ENCODE results near the gene NAT14.
A peak's percentile ranks its signal among the peaks of the same experiment; 100 is the strongest.
"Not testable (repeated sequence)": the region's sequence is repeated elsewhere in the genome, so short reads cannot be mapped to it uniquely, and the experiment has no call there.

The NAT14 gene

DNA sequence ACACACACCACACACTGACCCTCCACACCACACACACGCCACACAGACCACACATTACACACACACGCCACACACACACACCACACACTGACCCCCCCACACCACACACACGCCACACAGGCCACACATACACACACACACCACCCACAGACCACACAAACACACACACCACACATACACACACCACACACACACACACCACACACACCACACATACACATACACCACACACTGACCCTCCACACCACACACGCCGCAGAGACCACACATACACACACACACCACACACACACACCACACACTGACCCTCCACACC is 36.9 kb upstream of the NAT14 start:
- H3K4me1 Mint-ChIP-seq; ATAC-seq; H3K9me3 Mint-ChIP-seq; DNase-seq; H3K4me3 Mint-ChIP-seq; H3K36me3 Mint-ChIP-seq (ENCODE audit: low read depth); H3K27ac Mint-ChIP-seq: not testable (repeated sequence)
- H3K27me3 Mint-ChIP-seq = peaks cover 48% of the 10 kb centered on the region

- Mint-ChIP-seq H3K9me3 (no peaks in the 10 kb centered on the region), H3K36me3 (ENCODE audit: low read depth) (peaks cover 9% of the 10 kb centered on the region), H3K4me3 (no peak overlapping the region), H3K27me3 (peaks cover 45% of the 10 kb centered on the region), H3K4me1 (peaks cover 16% of the 10 kb centered on the region), H3K27ac (no peak overlapping the region)
- DNase-seq (no peak), ATAC-seq (no peak)
These were observed 35.5 kb upstream of the NAT14 start for GRCh38 chr19:55449469-55449868.

GRCh38 chr19:55451163-55451964 is 33.6 kb upstream of the NAT14 start:
- H3K9me3 Mint-ChIP-seq = no peaks in the 10 kb centered on the region
- H3K4me3 Mint-ChIP-seq = peak overlapping the region; percentile 35
- H3K4me1 Mint-ChIP-seq = peaks cover 16% of the 10 kb centered on the region
- H3K27ac Mint-ChIP-seq = no peak overlapping the region
- H3K27me3 Mint-ChIP-seq = peaks cover 29% of the 10 kb centered on the region
- ATAC-seq = no peak
- no peak for DNase-seq
- H3K36me3 Mint-ChIP-seq (ENCODE audit: low read depth) = peaks cover 9% of the 10 kb centered on the region

GRCh38 chr19:55451965-55452748 is 32.8 kb upstream of the NAT14 start:
- no peaks in the 10 kb centered on the region for H3K9me3 Mint-ChIP-seq
- peak overlapping the region; percentile 35 for H3K4me3 Mint-ChIP-seq
- peaks cover 9% of the 10 kb centered on the region for H3K36me3 Mint-ChIP-seq (ENCODE audit: low read depth)
- ATAC-seq (no peak), DNase-seq (no peak)
- no peak overlapping the region for H3K27ac Mint-ChIP-seq
- H3K4me1 Mint-ChIP-seq = peaks cover 16% of the 10 kb centered on the region
- H3K27me3 Mint-ChIP-seq = peaks cover 29% of the 10 kb centered on the region

- Mint-ChIP-seq H3K9me3 (no peaks in the 10 kb centered on the region), H3K27me3 (peaks cover 29% of the 10 kb centered on the region), H3K27ac (no peak overlapping the region), H3K4me3 (no peak overlapping the region), H3K36me3 (ENCODE audit: low read depth) (peaks cover 9% of the 10 kb centered on the region), H3K4me1 (peaks cover 16% of the 10 kb centered on the region)
- DNase-seq (no peak), ATAC-seq (peak; percentile 38)
These were observed 32.1 kb upstream of the NAT14 start for GRCh38 chr19:55452749-55453346.

DNA sequence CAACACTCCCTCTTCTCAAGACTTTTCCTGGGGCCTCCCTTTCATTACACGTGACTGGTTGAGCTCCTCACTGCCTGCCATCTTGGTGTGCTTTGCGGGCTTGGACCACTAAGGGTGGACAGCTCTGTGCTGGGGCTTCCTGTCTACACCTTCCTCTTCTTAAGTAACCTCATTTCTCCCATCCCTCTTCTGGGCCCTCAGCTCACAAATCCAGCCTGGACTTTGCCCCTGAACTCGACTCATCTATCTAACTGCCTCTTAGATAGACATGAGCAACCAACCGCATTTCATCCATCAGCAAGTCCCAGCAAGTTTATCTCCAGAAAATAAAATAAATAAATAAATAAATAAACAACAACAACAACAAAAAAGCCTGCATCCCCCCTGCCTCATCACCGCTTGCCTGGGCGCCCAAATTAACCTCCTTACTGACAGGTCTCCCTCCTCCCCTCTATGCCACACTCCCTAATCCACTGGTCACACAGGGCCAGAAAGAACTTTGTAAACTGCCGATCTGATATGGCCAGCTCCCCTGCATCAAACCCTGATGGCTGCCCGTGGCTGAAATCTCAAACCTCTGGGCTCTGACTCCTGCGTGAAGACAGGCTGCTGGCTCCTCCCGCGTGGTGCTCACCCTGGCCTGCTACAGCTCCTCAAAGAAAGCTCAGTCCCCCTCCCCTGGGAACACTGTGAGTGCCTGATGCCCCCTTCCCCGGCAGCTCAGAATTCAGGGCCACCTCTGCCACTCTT is 31.3 kb upstream of the NAT14 start:
- peaks cover 9% of the 10 kb centered on the region for H3K36me3 Mint-ChIP-seq (ENCODE audit: low read depth)
- no peaks in the 10 kb centered on the region for H3K9me3 Mint-ChIP-seq
- H3K4me1 Mint-ChIP-seq = peaks cover 16% of the 10 kb centered on the region
- no peak overlapping the region for H3K4me3 Mint-ChIP-seq
- no peak for ATAC-seq
- peak overlapping the region; percentile 12 for H3K27ac Mint-ChIP-seq
- peaks cover 29% of the 10 kb centered on the region for H3K27me3 Mint-ChIP-seq
- no peak for DNase-seq

DNA sequence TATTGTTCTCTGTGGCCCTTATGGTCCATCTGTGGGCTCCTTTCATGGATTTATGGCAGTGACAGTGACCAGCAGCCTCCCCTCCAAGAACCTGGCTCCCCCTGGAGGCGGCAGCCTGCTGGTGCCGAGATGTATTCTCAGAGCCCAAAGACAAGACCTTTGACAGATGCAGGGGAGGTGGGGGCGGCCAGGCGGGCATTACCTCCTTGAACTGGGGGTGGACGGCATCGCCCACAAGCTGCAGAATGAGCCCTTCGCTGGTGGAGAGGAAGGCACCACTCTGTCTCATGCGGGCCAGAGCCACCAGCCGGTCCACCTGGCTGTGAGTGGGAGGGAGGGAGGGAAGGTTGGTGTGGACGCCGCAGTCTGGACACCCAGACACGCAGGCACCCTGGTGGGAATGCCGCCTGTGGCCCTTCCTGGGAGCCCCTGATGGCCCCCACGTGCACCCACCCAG is 30.2 kb upstream of the NAT14 start:
- H3K36me3 Mint-ChIP-seq (ENCODE audit: low read depth) = peaks cover 9% of the 10 kb centered on the region
- H3K4me1 Mint-ChIP-seq = peaks cover 19% of the 10 kb centered on the region
- DNase-seq (peak; percentile 62), ATAC-seq (no peak)
- peaks cover 29% of the 10 kb centered on the region for H3K27me3 Mint-ChIP-seq
- H3K9me3 Mint-ChIP-seq = no peaks in the 10 kb centered on the region
- no peak overlapping the region for H3K4me3 Mint-ChIP-seq
- no peak overlapping the region for H3K27ac Mint-ChIP-seq

DNA sequence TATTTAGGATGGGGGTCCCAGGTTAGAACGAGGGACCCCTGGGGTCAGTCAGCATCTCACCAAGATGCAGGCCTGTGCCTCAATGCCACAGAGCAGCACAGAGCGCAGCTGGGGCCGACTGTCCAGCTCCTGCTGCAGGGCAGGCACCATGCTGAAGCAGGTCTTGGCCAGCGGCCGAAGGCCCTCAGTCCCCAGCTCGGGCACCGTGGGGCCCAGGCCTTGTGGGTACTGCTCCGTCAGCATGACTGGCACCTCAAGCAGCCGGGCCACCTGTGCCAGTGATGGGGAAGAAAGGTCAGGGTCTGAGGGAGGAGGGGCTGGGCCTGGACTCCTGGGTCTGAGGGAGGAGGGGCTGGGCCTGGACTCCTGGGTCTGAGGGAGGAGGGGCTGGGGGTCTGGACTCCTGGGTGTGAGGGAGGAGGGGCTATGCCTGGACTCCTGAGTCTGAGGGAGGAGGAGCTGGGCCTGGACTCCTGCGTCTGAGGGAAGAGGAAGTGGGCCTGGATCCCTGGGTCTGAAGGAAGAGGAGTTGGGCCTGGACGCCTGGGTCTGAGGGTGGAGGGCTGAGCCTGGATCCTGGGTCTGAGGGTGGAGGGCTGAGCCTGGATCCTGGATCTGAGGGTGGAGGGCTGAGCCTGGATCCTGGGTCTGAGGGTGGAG is 29.3 kb upstream of the NAT14 start:
- no peak overlapping the region for H3K4me3 Mint-ChIP-seq

DNA sequence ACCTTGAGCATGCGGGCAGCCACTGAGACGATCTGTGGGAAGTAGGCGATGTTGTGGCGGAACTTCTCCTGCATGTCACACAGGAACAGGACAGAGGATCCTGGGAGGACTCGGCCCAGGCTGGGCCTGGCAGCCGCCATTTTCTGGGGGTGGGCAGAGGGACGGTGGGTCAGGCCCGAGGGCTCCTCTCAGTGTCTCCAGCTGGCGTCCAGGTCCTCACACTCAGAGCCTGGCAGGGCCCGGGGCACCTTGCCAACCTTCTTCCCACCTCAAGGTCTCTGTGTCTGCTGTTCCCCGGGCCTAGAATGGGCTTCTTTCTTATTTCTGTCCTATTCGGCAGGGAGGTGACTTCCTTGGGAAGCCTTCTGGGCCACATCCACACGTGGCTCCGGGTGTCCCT is 28.6 kb upstream of the NAT14 start:
- H3K36me3 Mint-ChIP-seq (ENCODE audit: low read depth) = peaks cover 9% of the 10 kb centered on the region
- no peak for ATAC-seq
- H3K27me3 Mint-ChIP-seq = peaks cover 21% of the 10 kb centered on the region
- H3K4me1 Mint-ChIP-seq = peaks cover 30% of the 10 kb centered on the region
- H3K9me3 Mint-ChIP-seq = no peaks in the 10 kb centered on the region
- no peak overlapping the region for H3K27ac Mint-ChIP-seq
- DNase-seq = no peak
- no peak overlapping the region for H3K4me3 Mint-ChIP-seq

More for the DNA sequence above, 29.3 kb upstream of the NAT14 start:
- ATAC-seq (no peak), DNase-seq (no peak)
- no peak overlapping the region for H3K27ac Mint-ChIP-seq
- peaks cover 25% of the 10 kb centered on the region for H3K27me3 Mint-ChIP-seq
- H3K4me1 Mint-ChIP-seq = peaks cover 27% of the 10 kb centered on the region
- no peaks in the 10 kb centered on the region for H3K9me3 Mint-ChIP-seq
- peaks cover 9% of the 10 kb centered on the region for H3K36me3 Mint-ChIP-seq (ENCODE audit: low read depth)

GRCh38 chr19:55457683-55458457 is 27.1 kb upstream of the NAT14 start:
- Mint-ChIP-seq H3K9me3 (no peaks in the 10 kb centered on the region), H3K4me1 (peaks cover 33% of the 10 kb centered on the region), H3K27ac (no peak overlapping the region), H3K4me3 (no peak overlapping the region), H3K27me3 (peaks cover 15% of the 10 kb centered on the region), H3K36me3 (ENCODE audit: low read depth) (peaks cover 10% of the 10 kb centered on the region)
- no peak for DNase-seq
- no peak for ATAC-seq

DNA sequence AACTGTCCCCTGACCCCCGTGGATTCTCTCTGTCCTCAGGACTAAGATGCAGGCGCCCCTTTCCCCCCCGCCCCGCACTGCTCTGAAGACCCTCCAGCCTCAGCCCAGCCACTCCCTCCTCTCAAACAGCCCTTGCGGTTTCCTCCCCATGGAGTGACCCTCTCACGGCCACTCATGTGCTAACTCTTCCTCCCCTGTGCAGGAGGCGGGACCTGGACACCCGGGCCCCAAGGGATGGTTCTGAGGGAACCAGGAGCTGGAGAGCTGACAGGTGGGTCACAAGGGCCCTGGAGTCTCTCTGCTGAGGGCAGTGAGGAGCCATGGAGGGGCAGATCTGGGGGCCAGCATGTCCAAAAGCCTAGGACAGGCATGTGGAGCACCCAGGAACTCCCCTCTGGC is 25.4 kb upstream of the NAT14 start:
- no peak overlapping the region for H3K27ac Mint-ChIP-seq
- ATAC-seq (no peak), DNase-seq (no peak)
- peaks cover 2% of the 10 kb centered on the region for H3K27me3 Mint-ChIP-seq
- peak overlapping the region; percentile 83 for H3K4me3 Mint-ChIP-seq
- no peaks in the 10 kb centered on the region for H3K9me3 Mint-ChIP-seq
- H3K4me1 Mint-ChIP-seq = peaks cover 22% of the 10 kb centered on the region
- H3K36me3 Mint-ChIP-seq (ENCODE audit: low read depth) = peaks cover 2% of the 10 kb centered on the region

- Mint-ChIP-seq H3K36me3 (ENCODE audit: low read depth) (peaks cover 2% of the 10 kb centered on the region), H3K4me1 (peaks cover 22% of the 10 kb centered on the region), H3K4me3 (peak overlapping the region; percentile 83), H3K27me3 (peaks cover 2% of the 10 kb centered on the region), H3K9me3 (no peaks in the 10 kb centered on the region), H3K27ac (peak overlapping the region; percentile 41)
- ATAC-seq = no peak
- DNase-seq = no peak
These were observed 24.9 kb upstream of the NAT14 start for GRCh38 chr19:55459950-55460657.
